Measurements from ENCODE around the gene EFS.

Gene EFS

GRCh38 chr14:23358553-23359166 is 6.3 kb downstream of the EFS start:
- TF ChIP-seq, protein P1, sequence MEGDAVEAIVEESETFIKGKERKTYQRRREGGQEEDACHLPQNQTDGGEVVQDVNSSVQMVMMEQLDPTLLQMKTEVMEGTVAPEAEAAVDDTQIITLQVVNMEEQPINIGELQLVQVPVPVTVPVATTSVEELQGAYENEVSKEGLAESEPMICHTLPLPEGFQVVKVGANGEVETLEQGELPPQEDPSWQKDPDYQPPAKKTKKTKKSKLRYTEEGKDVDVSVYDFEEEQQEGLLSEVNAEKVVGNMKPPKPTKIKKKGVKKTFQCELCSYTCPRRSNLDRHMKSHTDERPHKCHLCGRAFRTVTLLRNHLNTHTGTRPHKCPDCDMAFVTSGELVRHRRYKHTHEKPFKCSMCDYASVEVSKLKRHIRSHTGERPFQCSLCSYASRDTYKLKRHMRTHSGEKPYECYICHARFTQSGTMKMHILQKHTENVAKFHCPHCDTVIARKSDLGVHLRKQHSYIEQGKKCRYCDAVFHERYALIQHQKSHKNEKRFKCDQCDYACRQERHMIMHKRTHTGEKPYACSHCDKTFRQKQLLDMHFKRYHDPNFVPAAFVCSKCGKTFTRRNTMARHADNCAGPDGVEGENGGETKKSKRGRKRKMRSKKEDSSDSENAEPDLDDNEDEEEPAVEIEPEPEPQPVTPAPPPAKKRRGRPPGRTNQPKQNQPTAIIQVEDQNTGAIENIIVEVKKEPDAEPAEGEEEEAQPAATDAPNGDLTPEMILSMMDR (IDR thresholded peaks at IDR 0.05): no peak

DNA sequence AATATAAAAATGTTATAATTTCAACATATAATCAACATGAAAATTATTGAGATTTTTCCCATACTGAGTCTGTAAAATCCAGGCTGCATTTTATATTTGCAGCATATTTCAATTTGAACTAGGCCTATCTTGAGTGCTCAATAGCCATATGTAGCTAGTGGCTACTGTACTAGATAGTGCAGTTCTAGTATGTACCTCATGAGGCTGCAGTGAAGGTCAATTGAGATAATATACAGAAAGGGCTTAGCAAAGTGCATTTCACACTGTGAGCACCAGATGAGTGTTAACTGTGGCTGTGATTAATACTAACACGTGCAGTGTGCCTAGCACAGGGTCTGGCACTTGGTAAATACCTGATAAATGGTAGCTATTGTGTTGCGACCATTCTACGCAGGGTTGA is 6.9 kb downstream of the EFS start:
- TF ChIP-seq, protein P1 (IDR thresholded peaks at IDR 0.05): no peak

DNA sequence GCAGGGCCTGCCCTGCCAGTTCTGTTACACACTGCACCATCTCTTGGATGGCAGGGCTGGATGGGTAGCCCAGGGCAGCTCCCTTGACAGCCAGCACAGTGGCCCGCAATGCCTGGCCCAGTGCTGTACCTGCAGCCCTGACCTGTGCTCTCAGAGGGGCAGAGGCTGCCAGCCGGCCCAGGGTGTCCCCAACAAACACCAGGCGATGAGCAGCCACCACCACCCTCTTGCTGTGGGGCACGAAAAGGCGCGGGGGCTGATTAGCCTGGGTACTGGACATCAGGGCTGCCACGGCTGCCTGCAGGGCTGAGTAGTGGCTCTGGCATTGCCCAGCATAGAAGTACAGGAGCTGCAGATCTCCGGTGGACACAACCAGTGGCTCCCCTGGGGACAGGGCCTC is 7.7 kb downstream of the EFS start:
- TF ChIP-seq, protein P1 (IDR thresholded peaks at IDR 0.05): no peak

- TF ChIP-seq, protein P1 (IDR thresholded peaks at IDR 0.05): no peak
Observed at GRCh38 chr14:23356662-23357061, 8.3 kb downstream of the EFS start.

- TF ChIP-seq, protein P1 (IDR thresholded peaks at IDR 0.05): no peak
Observed at GRCh38 chr14:23355871-23356435, 9.0 kb downstream of the EFS start.

DNA sequence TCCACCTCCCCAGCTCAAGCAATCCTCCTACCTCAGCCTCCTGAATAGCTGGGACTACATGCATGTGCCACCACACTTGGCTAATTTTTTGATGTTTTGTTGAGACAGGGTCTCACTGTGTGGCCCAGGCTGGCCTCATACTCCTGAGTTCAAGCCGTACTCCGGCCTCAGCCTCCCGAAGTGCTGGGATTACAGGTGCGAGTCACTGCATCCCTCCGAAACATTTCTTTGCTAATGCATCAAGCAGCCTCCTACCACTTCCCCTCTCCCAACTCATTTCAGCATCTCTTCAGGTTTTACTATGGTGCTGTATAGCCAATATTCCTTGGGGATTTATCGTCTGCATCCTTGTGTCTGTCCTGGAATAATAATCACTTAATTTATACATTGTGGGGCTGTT is 10.0 kb downstream of the EFS start:
- TF ChIP-seq, protein P1 (IDR thresholded peaks at IDR 0.05): no peak

GRCh38 chr14:23353433-23353780 is 11.6 kb downstream of the EFS start:
- TF ChIP-seq, protein P1 (IDR thresholded peaks at IDR 0.05): no peak
